ENCODE data around the gene STMP1.

- TF ChIP-seq POLR2A (IDR thresholded peaks at IDR 0.05; ENCODE audit: low read depth, low read length), result no peak
- TF ChIP-seq POLR2AphosphoS5 (IDR thresholded peaks at IDR 0.05; ENCODE audit: low read depth, low read length), result no peak
Measured at GRCh38 chr7:135715673-135716072, 53.4 kb downstream of the STMP1 start.

Measured in GM12892 (cell line).